Kidney (tissue), 14 donors: Measurements from ENCODE around the gene SPOP. TPM values are rescaled to one million over a fixed set of nuclear protein-coding genes. Genes with fewer than 3 reads are reported as not detected.

Source experiments
- DNase-seq, 5 donors: peaks; one replicate each; pipeline ENCODE4 v3.0.0-alpha.2; 2013 to 2020
- FAIRE-seq: peaks from 2 replicates; lab custom pipeline; 2012; peaks lifted over from hg19 to GRCh38; lab: Jason Lieb, UNC
- H3K27ac ChIP-seq, 2 donors: one replicate each; pipeline ENCODE4 v1.7.0; 2013; ENCODE audit warnings: low read depth in 2 of 2, low read length in 2 of 2, inconsistent platforms in 1 of 2
- H3K27me3 ChIP-seq: one replicate; pipeline ENCODE4 v1.7.1; 2013; ENCODE audit warnings: low read length, inconsistent platforms; ENCODE audit not compliant: control insufficient read depth, insufficient read depth
- H3K36me3 ChIP-seq, 3 donors: one replicate each; pipeline versions ENCODE4 v1.7.0 to v1.7.1; 2013; ENCODE audit warnings: low read length in 3 of 3, control low read depth in 1 of 3, inconsistent platforms in 1 of 3; ENCODE audit not compliant: insufficient read depth in 3 of 3, control insufficient read depth in 2 of 3
- H3K4me1 ChIP-seq, 3 donors: one replicate each; pipeline versions ENCODE4 v1.7.0 to v1.7.1; 2013; ENCODE audit warnings: low read length in 3 of 3, inconsistent platforms in 1 of 3, low read depth in 1 of 3; ENCODE audit not compliant: control insufficient read depth in 2 of 3, insufficient read depth in 2 of 3
- H3K4me3 ChIP-seq, 3 donors: one replicate each; pipeline versions ENCODE4 v1.7.0 to v1.8.1; 2013; ENCODE audit warnings: low read length in 3 of 3, control low read depth in 1 of 3, inconsistent platforms in 1 of 3
- H3K9ac ChIP-seq, 3 donors: one replicate each; pipeline versions ENCODE4 v1.7.0 to v1.7.1; 2013; ENCODE audit warnings: low read length in 3 of 3, control low read depth in 1 of 3, inconsistent platforms in 1 of 3
- H3K9me3 ChIP-seq, 3 donors: one replicate each; pipeline versions ENCODE4 v1.7.0 to v1.7.1; 2013; ENCODE audit warnings: low read length in 3 of 3, control low read depth in 1 of 3, inconsistent platforms in 1 of 3; ENCODE audit not compliant: control insufficient read depth in 2 of 3, insufficient read depth in 1 of 3
- intact Hi-C: fragments of 100-400 bp; cut with DNase I; formaldehyde crosslinking; loops from one replicate; pipeline ENCODE4 v1.11.1; 2022
- polyA plus RNA-seq: library from polyadenylated mRNA; stranded (reverse); fragments of 350-450 nt; fragmentation: Illumina TruSeq; extraction: RNeasy Lipid Tissue Mini Kit (QIAGEN cat#74804); gene quantifications from one replicate; pipeline ENCODE4 v1.2.3, GENCODE V29; 2014; ENCODE audit warnings: low read depth, low replicate concordance; ENCODE audit not compliant: insufficient read depth
- total RNA-seq: library from RNA; stranded (reverse); fragmentation: NEBNext Ultra II Directional; extraction: Animal tissue kit (Norgen Biotek cat#: 25700); gene quantifications from one replicate; pipeline ENCODE4 v1.2.1, GENCODE V29; 2021
- TF ChIP-seq, protein P1 (sequence below): IDR thresholded peaks from 3 replicates; pipeline ENCODE4 v1.5.1; 2012; ENCODE audit warnings: mild to moderate bottlenecking, moderate library complexity, borderline replicate concordance; ENCODE audit not compliant: insufficient read depth; ENCODE audit errors: extremely low read depth
- donor health status: control.
- donor health status: control.
- donor health status: control.
- donor health status: control.
- donor health status: control.
- donor health status: DM: yes; HTN: yes; CAD: no.
- donor health status: Normal renal cell carcinoma (clear cell type).

Gene SPOP
- total and polyA plus RNA-seq, 2 donors from 2014 or later = 28.2 to 73.8 TPM

DNA sequence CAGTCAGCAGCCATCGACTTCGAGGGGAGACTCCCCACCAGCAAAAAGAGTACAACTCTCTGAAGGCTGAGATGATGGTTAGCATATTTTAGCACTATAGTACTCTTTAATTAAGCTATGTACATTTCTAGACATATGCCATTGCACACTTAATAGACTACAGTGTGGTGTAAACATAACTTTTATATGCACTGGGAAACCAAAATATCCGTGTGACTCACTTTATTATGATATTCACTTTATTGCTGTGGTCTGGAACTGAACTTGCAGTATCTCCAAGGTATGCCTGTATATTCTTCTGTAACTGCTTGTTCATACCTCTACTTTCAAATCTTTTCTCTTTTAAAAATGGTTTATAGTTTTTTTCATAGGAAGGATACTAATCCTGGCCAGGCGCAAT lies 113.3 kb downstream of the SPOP start:
- TF ChIP-seq, protein P1, sequence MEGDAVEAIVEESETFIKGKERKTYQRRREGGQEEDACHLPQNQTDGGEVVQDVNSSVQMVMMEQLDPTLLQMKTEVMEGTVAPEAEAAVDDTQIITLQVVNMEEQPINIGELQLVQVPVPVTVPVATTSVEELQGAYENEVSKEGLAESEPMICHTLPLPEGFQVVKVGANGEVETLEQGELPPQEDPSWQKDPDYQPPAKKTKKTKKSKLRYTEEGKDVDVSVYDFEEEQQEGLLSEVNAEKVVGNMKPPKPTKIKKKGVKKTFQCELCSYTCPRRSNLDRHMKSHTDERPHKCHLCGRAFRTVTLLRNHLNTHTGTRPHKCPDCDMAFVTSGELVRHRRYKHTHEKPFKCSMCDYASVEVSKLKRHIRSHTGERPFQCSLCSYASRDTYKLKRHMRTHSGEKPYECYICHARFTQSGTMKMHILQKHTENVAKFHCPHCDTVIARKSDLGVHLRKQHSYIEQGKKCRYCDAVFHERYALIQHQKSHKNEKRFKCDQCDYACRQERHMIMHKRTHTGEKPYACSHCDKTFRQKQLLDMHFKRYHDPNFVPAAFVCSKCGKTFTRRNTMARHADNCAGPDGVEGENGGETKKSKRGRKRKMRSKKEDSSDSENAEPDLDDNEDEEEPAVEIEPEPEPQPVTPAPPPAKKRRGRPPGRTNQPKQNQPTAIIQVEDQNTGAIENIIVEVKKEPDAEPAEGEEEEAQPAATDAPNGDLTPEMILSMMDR = no peak
- no peaks in the 10 kb centered on the region for H3K27me3 ChIP-seq
- H3K9me3 ChIP-seq = no peaks in the 10 kb centered on the region
- intact Hi-C loops = loop anchor here (10.0 kb wide), 1 partner anchor 430 kb away; the partner anchor contains the start of gene DLX3
- H3K4me1 ChIP-seq = peaks cover 0 to 10% (median 0%) of the 10 kb centered on the region in 3 donors
- DNase-seq = no peak
- no peak overlapping the region for H3K4me3 ChIP-seq
- H3K27ac ChIP-seq = no peak overlapping the region
- H3K9ac ChIP-seq = no peak overlapping the region
- H3K36me3 ChIP-seq = no peaks in the 10 kb centered on the region
- FAIRE-seq = no peak

DNA sequence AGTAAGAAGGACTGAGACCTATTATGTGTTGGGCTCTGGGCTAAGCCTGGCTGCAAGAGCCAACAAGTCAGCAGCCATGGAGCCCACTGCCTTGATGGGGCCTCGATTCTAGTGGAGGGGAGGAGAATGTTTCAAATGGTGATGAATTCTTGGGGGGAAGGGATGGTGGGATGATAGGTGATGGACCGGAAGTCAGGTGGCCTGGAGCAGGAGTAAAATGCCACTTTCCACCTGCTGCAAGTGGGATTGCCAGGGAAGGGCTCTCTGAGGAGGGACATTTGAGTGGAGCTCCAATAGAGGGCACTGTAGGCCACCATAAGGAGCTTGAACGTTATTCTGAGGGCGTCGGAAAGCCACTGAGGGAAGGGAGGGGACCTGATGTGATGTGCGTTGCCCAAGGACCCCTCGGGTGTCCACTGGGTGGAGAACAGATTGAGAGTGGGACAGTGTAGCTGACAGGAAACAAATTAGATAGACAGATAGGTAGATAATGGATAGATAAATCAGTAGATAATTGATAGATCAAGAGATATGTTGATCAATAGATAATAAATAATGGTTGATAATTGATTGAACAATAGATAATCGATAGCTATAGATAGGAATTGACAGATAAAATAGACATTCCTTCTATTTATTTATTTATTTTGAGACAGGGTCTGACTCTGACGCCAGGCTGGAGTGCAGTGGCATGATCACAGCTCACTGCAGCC lies 120.4 kb downstream of the SPOP start:
- Histone ChIP-seq H3K9me3 (no peaks in the 10 kb centered on the region), H3K9ac (no peak overlapping the region), H3K36me3 (no peaks in the 10 kb centered on the region), H3K4me1 (peaks cover 0 to 4% (median 0%) of the 10 kb centered on the region in 3 donors), H3K4me3 (no peak overlapping the region), H3K27ac (no peak overlapping the region), H3K27me3 (no peaks in the 10 kb centered on the region)
- FAIRE-seq (no peak), DNase-seq (peak in 4 of 5 donors; percentile 47 to 76 (median 64))
- TF ChIP-seq, protein P1 = peak; percentile 29
- intact Hi-C loops = loop anchor here (10.0 kb wide), 2 partner anchors 63 to 123 kb away; partner anchors contain the start of gene NGFR

DNA sequence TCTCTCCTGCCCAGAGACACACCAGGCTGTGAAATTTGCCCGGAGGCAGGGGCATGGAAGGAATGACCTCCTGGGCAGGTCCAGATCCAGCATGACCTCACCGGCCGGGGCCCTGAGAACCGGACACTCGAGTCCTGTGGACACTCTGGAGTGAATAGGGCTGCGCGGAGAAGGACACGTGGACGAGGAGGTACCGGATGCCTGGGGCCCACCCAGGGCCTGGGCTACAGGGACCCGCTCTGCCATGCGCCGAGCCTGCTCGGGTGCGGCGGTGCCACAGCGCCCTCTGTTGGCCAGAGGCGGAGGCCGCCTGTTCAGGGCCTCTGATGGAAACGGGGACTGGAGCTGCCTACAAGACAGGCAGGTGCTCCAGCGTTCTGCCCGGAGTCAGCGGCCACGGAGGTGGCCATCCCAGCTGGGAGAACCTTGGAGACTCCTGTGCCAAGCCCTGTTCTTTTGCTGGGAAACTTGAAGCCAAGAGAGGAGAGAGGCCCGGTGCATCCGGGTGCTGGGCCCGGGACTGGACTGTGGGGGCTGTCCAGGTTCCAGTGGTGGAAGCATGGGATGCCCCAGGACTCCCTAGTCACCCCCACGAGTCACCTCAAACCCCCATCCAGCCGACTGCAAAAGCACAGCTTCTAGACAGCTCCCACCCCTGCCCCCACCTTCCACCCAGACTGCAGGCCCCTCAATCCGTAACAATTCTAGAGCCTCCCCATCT lies 121.5 kb downstream of the SPOP start:
- Histone ChIP-seq H3K36me3 (no peaks in the 10 kb centered on the region), H3K27me3 (no peaks in the 10 kb centered on the region), H3K9me3 (no peaks in the 10 kb centered on the region), H3K4me3 (no peak overlapping the region), H3K4me1 (peaks cover 0 to 4% (median 0%) of the 10 kb centered on the region in 3 donors), H3K27ac (no peak overlapping the region), H3K9ac (no peak overlapping the region)
- TF ChIP-seq, protein P1 = peak; percentile 97
- intact Hi-C loops = loop anchor here (10.0 kb wide), 2 partner anchors 62 to 122 kb away; partner anchors contain the start of gene NGFR
- FAIRE-seq = no peak
- peak; percentile 86 to 94 (median 91) for DNase-seq
